Suprapubic skin (tissue), 4 donors: ENCODE measurements around the gene SLC38A3. TPM values are rescaled to one million over a fixed set of nuclear protein-coding genes. Genes with fewer than 3 reads are reported as not detected.

Experiments
- DNase-seq, 2 donors: peaks; one replicate each; pipeline ENCODE4 v3.0.0-alpha.2; 2019; ENCODE audit warnings: low spot score in 2 of 2
- H3K27ac ChIP-seq: fragments of 200-600 bp; sonication (generic); one replicate; pipeline ENCODE4 v1.5.1; 2019
- H3K27me3 ChIP-seq: fragments of 200-600 bp; sonication (generic); one replicate; pipeline ENCODE4 v1.5.1; 2019
- H3K36me3 ChIP-seq: fragments of 200-600 bp; sonication (generic); one replicate; pipeline ENCODE4 v1.5.1; 2019
- H3K4me1 ChIP-seq: fragments of 200-600 bp; sonication (generic); one replicate; pipeline ENCODE4 v1.5.1; 2019
- H3K4me3 ChIP-seq: fragments of 200-600 bp; sonication (generic); one replicate; pipeline ENCODE4 v1.5.1; 2019; ENCODE audit warnings: mild to moderate bottlenecking
- H3K9me3 ChIP-seq: fragments of 200-600 bp; sonication (generic); one replicate; pipeline ENCODE4 v1.5.1; 2019
- CTCF ChIP-seq, 2 donors: fragments of 200-600 bp in 1 of 2; fragments of 450-650 bp in 1 of 2; sonication (generic) in 1 of 2; IDR thresholded peaks; one replicate each; pipeline ENCODE4 v1.5.1; 2016 to 2019; ENCODE audit warnings: antibody characterized with exemption in 2 of 2, mild to moderate bottlenecking in 1 of 2, moderate library complexity in 1 of 2
- EP300 ChIP-seq: sonication (generic); formaldehyde crosslinking; IDR thresholded peaks from one replicate; pipeline ENCODE4 v1.6.1; 2017; ENCODE audit warnings: antibody characterized with exemption
- POLR2A ChIP-seq, 2 donors: fragments of 450-650 bp; IDR thresholded peaks; one replicate each; pipeline ENCODE4 v1.6.1; 2017; ENCODE audit warnings: antibody characterized with exemption in 2 of 2, mild to moderate bottlenecking in 2 of 2, moderate library complexity in 2 of 2
- POLR2AphosphoS5 ChIP-seq, 3 donors: sonication (generic); formaldehyde crosslinking; IDR thresholded peaks; one replicate each; pipeline ENCODE4 v1.6.1; 2017; ENCODE audit warnings: antibody characterized with exemption in 3 of 3
- WGBS: methylation state at CpG from one replicate; pipeline ENCODE4 v1.1.5; 2018; 5-methylcytosine and 5-hydroxymethylcytosine counted together
- total RNA-seq, 4 donors: library from RNA; depleted of rRNA; stranded (reverse); fragments of >200 nt; gene quantifications; one replicate each; pipeline ENCODE4 v1.1.0, GENCODE V29; 2016

Gene SLC38A3
- 1 to 10 TPM in 2 of 4 donors, under 1 TPM in 2; 0.25 to 2.2 (median 1.00) TPM for total RNA-seq

GRCh38 chr3:50204804-50205412 is at the start of gene SLC38A3:
Gene SLC38A3, plus strand, starts transcription at chr3:50205271. Its CDS starts 8,929 bp downstream, at chr3:50214200.
- H3K4me3 ChIP-seq, result peak within 1 kb of the TSS; percentile 50
- H3K36me3 ChIP-seq, result no peaks in the 10 kb centered on the region
- no peak within 1 kb of the TSS for H3K27ac ChIP-seq

GRCh38 chr3:50155491-50155878 is 49.6 kb upstream of the SLC38A3 start:
- Histone ChIP-seq H3K4me3 (peak overlapping the region; percentile 64), H3K27ac (peak overlapping the region; percentile 90), H3K9me3 (no peaks in the 10 kb centered on the region), H3K36me3 (no peaks in the 10 kb centered on the region), H3K27me3 (peaks cover 7% of the 10 kb centered on the region), H3K4me1 (peaks cover 87% of the 10 kb centered on the region)
- TF ChIP-seq EP300, result no peak
- TF ChIP-seq POLR2A (IDR thresholded peaks at IDR 0.05), result no peak
- TF ChIP-seq CTCF (IDR thresholded peaks at IDR 0.05), result no peak
- TF ChIP-seq POLR2AphosphoS5 (IDR thresholded peaks at IDR 0.05), result no peak
- 0% methylated on average over 1 of the region's 37 CpGs for WGBS
- DNase-seq, result no peak

More at GRCh38 chr3:50204804-50205412, at the start of gene SLC38A3:
- WGBS, result 54% methylated on average over 2 of the region's 41 CpGs
- peaks cover 58% of the 10 kb centered on the region for H3K27me3 ChIP-seq
- no peak for DNase-seq
- no peaks in the 10 kb centered on the region for H3K9me3 ChIP-seq
- H3K4me1 ChIP-seq, result peaks cover 14% of the 10 kb centered on the region
- TF ChIP-seq POLR2AphosphoS5 (IDR thresholded peaks at IDR 0.05) (no peak), CTCF (IDR thresholded peaks at IDR 0.05) (no peak)

- peaks cover 87% of the 10 kb centered on the region for H3K4me1 ChIP-seq
- WGBS, result 12% methylated on average over 13 of the region's 13 CpGs
- H3K9me3 ChIP-seq, result no peaks in the 10 kb centered on the region
- TF ChIP-seq EP300 (no peak), POLR2A (IDR thresholded peaks at IDR 0.05) (no peak), CTCF (IDR thresholded peaks at IDR 0.05) (no peak), POLR2AphosphoS5 (IDR thresholded peaks at IDR 0.05) (no peak)
- H3K27ac ChIP-seq, result peak overlapping the region; percentile 90
- DNase-seq, result no peak
- H3K4me3 ChIP-seq, result peak overlapping the region; percentile 64
- peaks cover 7% of the 10 kb centered on the region for H3K27me3 ChIP-seq
- H3K36me3 ChIP-seq, result no peaks in the 10 kb centered on the region
Measured at GRCh38 chr3:50155891-50156290, 49.2 kb upstream of the SLC38A3 start.

GRCh38 chr3:50156549-50157493 is 48.2 kb upstream of the SLC38A3 start:
- Histone ChIP-seq H3K4me1 (peaks cover 87% of the 10 kb centered on the region), H3K36me3 (no peaks in the 10 kb centered on the region), H3K9me3 (no peaks in the 10 kb centered on the region), H3K4me3 (peak overlapping the region; percentile 64), H3K27me3 (peaks cover 7% of the 10 kb centered on the region), H3K27ac (peak overlapping the region; percentile 90)
- TF ChIP-seq POLR2A (IDR thresholded peaks at IDR 0.05) (no peak), POLR2AphosphoS5 (IDR thresholded peaks at IDR 0.05) (no peak), CTCF (IDR thresholded peaks at IDR 0.05) (no peak), EP300 (no peak)
- WGBS, result 20% methylated on average over 16 of the region's 20 CpGs
- DNase-seq, result no peak
